ENCODE measurements around the gene FTO.

FTO gene

DNA sequence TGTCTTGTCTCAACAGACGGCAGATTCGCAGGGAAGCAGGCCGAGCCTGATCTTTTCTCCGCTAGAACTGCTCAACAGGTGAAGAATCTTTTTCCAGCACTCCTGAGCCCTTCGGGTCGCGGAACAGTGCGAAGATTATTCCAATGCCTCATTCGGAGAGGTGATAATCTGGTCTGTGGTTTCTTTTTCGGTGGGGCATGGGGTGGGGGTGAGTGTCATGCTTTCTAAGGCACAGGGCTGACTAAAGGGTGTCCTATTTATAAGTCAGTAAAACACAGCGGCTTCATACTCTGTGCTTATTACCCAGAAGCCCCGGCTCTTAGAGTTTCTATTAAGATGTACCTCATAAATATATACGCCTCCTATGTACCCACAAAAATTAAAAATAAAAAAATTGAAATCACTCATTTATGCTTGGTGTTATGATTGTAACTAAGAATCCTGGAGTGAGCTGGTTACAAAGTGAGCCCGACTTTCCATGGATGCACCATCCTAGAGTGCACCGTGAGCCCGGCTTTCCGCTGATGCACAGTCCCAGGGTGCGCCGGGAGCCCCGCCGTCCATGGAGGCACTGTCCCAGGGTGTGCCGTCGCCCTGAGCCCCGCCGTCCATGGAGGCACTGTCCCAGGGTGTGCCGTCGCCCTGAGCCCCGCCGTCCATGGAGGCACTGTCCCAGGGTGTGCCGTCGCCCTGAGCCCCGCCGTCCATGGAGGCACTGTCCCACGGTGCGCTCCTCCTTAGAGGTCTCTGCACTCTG lies 417.8 kb downstream of the FTO start:
- TF ChIP-seq FOXP2 (optimal IDR thresholded peaks at IDR 0.05; ENCODE audit: borderline replicate concordance, extremely low read depth, extremely low read length, insufficient read depth) (no peak), TAF1 (IDR thresholded peaks at IDR 0.05; ENCODE audit: borderline replicate concordance, insufficient read depth, low read length) (no peak), POLR2AphosphoS5 (IDR thresholded peaks at IDR 0.05; ENCODE audit: low read depth, low read length) (no peak), SIN3A (IDR thresholded peaks at IDR 0.05; ENCODE audit: borderline replicate concordance, insufficient read depth, low read length) (no peak)
- TF ChIP-seq, protein P1, sequence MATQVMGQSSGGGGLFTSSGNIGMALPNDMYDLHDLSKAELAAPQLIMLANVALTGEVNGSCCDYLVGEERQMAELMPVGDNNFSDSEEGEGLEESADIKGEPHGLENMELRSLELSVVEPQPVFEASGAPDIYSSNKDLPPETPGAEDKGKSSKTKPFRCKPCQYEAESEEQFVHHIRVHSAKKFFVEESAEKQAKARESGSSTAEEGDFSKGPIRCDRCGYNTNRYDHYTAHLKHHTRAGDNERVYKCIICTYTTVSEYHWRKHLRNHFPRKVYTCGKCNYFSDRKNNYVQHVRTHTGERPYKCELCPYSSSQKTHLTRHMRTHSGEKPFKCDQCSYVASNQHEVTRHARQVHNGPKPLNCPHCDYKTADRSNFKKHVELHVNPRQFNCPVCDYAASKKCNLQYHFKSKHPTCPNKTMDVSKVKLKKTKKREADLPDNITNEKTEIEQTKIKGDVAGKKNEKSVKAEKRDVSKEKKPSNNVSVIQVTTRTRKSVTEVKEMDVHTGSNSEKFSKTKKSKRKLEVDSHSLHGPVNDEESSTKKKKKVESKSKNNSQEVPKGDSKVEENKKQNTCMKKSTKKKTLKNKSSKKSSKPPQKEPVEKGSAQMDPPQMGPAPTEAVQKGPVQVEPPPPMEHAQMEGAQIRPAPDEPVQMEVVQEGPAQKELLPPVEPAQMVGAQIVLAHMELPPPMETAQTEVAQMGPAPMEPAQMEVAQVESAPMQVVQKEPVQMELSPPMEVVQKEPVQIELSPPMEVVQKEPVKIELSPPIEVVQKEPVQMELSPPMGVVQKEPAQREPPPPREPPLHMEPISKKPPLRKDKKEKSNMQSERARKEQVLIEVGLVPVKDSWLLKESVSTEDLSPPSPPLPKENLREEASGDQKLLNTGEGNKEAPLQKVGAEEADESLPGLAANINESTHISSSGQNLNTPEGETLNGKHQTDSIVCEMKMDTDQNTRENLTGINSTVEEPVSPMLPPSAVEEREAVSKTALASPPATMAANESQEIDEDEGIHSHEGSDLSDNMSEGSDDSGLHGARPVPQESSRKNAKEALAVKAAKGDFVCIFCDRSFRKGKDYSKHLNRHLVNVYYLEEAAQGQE (IDR thresholded peaks at IDR 0.05; ENCODE audit: insufficient read depth in 1 of 2, low read depth in 2 of 2, low read length in 2 of 2) = no peak

DNA sequence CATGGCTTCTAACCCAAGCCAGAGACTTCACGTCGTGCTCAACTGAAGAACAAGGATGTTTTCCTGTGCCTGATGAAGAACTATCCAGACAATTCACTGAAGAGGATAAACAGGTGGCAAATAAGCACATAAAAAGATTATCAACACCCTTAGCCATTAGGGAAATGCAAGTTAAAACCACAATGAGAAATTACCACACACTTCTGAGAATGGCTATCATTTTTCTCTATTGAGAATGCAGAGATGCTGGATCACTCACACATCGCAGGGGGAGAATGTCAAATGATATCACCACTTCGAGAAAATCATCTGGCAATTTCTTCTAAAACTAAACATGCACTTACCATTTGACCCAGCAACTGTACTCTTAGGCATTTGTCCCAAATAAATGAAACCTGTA lies 419.8 kb downstream of the FTO start:
- TF ChIP-seq TAF1 (IDR thresholded peaks at IDR 0.05; ENCODE audit: borderline replicate concordance, insufficient read depth, low read length) (no peak), POLR2AphosphoS5 (IDR thresholded peaks at IDR 0.05; ENCODE audit: low read depth, low read length) (no peak), SIN3A (IDR thresholded peaks at IDR 0.05; ENCODE audit: borderline replicate concordance, insufficient read depth, low read length) (no peak), FOXP2 (optimal IDR thresholded peaks at IDR 0.05; ENCODE audit: borderline replicate concordance, extremely low read depth, extremely low read length, insufficient read depth) (no peak)
- TF ChIP-seq, protein P1 (IDR thresholded peaks at IDR 0.05; ENCODE audit: insufficient read depth in 1 of 2, low read depth in 2 of 2, low read length in 2 of 2) = no peak

DNA sequence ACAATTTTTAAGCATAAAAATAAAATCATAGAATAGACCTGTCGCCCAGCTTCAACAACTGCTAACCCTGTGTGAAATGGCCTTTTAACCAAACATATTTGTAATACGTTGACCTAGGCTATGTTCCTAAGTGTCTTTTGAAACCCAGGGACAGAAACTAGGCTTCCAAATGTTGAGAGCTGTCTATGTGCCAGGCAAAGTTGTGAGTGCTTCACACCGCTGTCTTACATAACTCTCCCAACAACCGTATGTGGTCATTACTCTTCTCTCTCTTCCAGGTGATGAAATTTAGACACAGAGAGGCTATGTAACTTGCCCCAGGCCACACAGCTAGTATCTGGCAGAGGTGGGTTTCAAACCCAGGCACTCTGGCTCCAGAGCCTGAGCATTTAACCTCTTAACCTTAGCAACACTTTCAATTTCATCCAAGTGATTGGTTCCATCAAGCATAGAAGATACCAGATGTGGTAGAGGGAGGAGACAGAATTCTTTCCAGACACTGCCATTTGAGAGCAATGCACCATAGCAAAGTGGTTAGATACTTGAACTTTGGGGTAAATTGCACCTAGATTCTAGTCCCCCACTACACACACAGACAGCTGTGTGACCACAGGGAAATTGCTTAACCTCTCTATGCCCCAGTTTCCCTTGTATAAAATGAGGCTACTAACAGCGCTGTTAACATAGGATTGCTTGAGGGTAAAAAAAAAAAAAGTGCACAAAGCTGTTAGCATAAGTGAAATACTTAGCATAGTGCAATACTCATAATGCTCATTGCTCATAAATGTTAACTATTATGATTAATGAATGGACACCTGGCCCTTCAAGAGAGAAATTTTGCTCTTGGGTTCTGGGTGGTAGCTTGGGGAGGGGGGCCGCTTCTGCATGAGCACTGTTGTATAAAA lies 422.0 kb downstream of the FTO start:
- TF ChIP-seq TAF1 (IDR thresholded peaks at IDR 0.05; ENCODE audit: borderline replicate concordance, insufficient read depth, low read length) (no peak), FOXP2 (optimal IDR thresholded peaks at IDR 0.05; ENCODE audit: borderline replicate concordance, extremely low read depth, extremely low read length, insufficient read depth) (no peak)
- TF ChIP-seq, protein P1 (IDR thresholded peaks at IDR 0.05; ENCODE audit: insufficient read depth in 1 of 2, low read depth in 2 of 2, low read length in 2 of 2) = no peak

DNA sequence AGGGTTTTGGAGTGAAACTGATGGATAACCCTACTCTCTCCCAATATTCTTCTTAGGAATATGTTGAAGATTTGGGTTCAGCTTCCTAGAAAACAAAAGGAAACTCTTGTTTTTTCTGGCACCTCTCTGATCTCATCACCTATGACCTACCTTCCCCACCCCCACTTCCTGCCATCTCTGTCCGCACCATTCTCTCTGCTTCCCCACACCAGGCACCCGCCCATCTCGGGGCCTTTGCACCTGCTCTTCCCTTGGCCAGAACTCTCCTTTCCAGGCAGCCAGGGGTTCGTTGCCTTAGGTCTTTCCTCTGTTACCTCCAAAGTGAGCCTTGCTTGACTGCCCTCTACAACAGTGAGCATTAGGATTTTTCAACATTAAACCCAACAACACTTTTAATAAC lies 423.0 kb downstream of the FTO start:
- TF ChIP-seq SIN3A (IDR thresholded peaks at IDR 0.05; ENCODE audit: borderline replicate concordance, insufficient read depth, low read length) (no peak), POLR2AphosphoS5 (IDR thresholded peaks at IDR 0.05; ENCODE audit: low read depth, low read length) (no peak), TAF1 (IDR thresholded peaks at IDR 0.05; ENCODE audit: borderline replicate concordance, insufficient read depth, low read length) (no peak), FOXP2 (optimal IDR thresholded peaks at IDR 0.05; ENCODE audit: borderline replicate concordance, extremely low read depth, extremely low read length, insufficient read depth) (no peak)
- TF ChIP-seq, protein P1 (IDR thresholded peaks at IDR 0.05; ENCODE audit: insufficient read depth in 1 of 2, low read depth in 2 of 2, low read length in 2 of 2) = no peak

Measured in PFSK-1 (cell line).